GM12878 (cell line): ENCODE results near the gene ARMC2.

Experiments
- BACH1 ChIP-seq: fragments of 450-650 bp; IDR thresholded peaks from 2 replicates; pipeline ENCODE4 v1.6.1; 2017; ENCODE audit warnings: mild to moderate bottlenecking, borderline replicate concordance
- EZH2 ChIP-seq: IDR thresholded peaks from 2 replicates; pipeline ENCODE4 v1.6.1; 2012; ENCODE audit warnings: low read depth, mild to moderate bottlenecking, control low read depth, inconsistent platforms, low read length, borderline replicate concordance; ENCODE audit not compliant: control insufficient read depth

- TF ChIP-seq EZH2 (no peak), BACH1 (no peak)
Measured at GRCh38 chr6:108807928-108808327, 40.3 kb upstream of the ARMC2 start.
